HCT116 (cell line): ENCODE results near the gene METTL21C.

Experiments used
- EZH2phosphoT487 ChIP-seq: fragments of 200-600 bp; IDR thresholded peaks from 2 replicates; pipeline ENCODE4 v1.6.1; 2018; ENCODE audit warnings: antibody characterized with exemption, borderline replicate concordance
- POLR2A ChIP-seq: IDR thresholded peaks from 2 replicates; pipeline ENCODE4 v1.7.0; 2011; ENCODE audit warnings: borderline replicate concordance; ENCODE audit not compliant: insufficient read depth, insufficient read length; ENCODE audit errors: extremely low read depth
- RAD21 ChIP-seq: IDR thresholded peaks from 2 replicates; pipeline ENCODE4 v1.6.1; 2012; ENCODE audit warnings: low read depth, mild to moderate bottlenecking
- SP1 ChIP-seq: IDR thresholded peaks from 2 replicates; pipeline ENCODE4 v1.6.1; 2012; ENCODE audit warnings: low read depth
- TF ChIP-seq, protein P1 (sequence below), 3 experiments: fragments of 200-600 bp in 1 of 3; sonication (generic) in 1 of 3; IDR thresholded peaks in 2 of 3; conservative IDR thresholded peaks in 1 of 3; 2 replicates each; pipeline ENCODE4 v1.5.1; 2012 to 2017; ENCODE audit warnings: low read depth in 2 of 3, low read length in 2 of 3, antibody characterized with exemption in 1 of 3, borderline replicate concordance in 1 of 3, control low read depth in 1 of 3, mild to moderate bottlenecking in 1 of 3, mixed read lengths in 1 of 3, mixed run types in 1 of 3, moderate library complexity in 1 of 3; ENCODE audit not compliant: insufficient read depth in 1 of 3
- TF ChIP-seq, protein P2 (sequence below): IDR thresholded peaks from 2 replicates; pipeline ENCODE4 v1.6.1; 2012

DNA sequence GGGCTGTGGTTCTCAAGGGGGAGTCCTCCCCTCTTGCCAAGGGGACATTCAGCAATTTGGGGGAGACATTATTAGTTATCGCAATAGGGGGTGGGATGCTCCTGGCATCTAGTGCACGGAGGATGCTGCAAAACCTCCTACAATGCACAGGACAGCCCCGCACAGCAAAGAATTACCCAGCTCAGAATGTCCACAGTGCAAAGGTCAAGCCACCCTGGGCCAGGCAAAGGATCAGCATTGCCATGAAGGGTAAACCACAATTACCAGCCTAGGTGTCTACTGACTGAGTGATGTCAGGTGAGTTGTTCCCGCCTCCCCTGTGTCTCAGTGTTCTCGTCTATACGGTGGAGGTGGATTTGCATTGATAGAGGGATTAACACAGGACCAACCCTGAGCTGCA lies 2.4 kb upstream of the METTL21C start:
- no peak for TF ChIP-seq POLR2A
- TF ChIP-seq, protein P1, sequence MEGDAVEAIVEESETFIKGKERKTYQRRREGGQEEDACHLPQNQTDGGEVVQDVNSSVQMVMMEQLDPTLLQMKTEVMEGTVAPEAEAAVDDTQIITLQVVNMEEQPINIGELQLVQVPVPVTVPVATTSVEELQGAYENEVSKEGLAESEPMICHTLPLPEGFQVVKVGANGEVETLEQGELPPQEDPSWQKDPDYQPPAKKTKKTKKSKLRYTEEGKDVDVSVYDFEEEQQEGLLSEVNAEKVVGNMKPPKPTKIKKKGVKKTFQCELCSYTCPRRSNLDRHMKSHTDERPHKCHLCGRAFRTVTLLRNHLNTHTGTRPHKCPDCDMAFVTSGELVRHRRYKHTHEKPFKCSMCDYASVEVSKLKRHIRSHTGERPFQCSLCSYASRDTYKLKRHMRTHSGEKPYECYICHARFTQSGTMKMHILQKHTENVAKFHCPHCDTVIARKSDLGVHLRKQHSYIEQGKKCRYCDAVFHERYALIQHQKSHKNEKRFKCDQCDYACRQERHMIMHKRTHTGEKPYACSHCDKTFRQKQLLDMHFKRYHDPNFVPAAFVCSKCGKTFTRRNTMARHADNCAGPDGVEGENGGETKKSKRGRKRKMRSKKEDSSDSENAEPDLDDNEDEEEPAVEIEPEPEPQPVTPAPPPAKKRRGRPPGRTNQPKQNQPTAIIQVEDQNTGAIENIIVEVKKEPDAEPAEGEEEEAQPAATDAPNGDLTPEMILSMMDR (IDR thresholded peaks at IDR 0.05 in 2 of 3, conservative IDR thresholded peaks at IDR 0.05 in 1 of 3; ENCODE audit: borderline replicate concordance in 1 of 3, insufficient read depth in 1 of 3, low read depth in 2 of 3, low read length in 2 of 3): no peak
- TF ChIP-seq RAD21: no peak
- TF ChIP-seq, protein P2, sequence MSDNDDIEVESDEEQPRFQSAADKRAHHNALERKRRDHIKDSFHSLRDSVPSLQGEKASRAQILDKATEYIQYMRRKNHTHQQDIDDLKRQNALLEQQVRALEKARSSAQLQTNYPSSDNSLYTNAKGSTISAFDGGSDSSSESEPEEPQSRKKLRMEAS: no peak
- TF ChIP-seq SP1: no peak
- no peak for TF ChIP-seq EZH2phosphoT487
